GM18508 (cell line): ENCODE results near the gene CPA5.

Experiments
- ATAC-seq: cut with Tn5 transposase; IDR thresholded peaks from one replicate; pipeline ENCODE4 v1.9.1; 2021; ENCODE audit warnings: moderate number of reproducible peaks; ENCODE audit not compliant: insufficient read depth, unreplicated experiment

Gene CPA5

DNA sequence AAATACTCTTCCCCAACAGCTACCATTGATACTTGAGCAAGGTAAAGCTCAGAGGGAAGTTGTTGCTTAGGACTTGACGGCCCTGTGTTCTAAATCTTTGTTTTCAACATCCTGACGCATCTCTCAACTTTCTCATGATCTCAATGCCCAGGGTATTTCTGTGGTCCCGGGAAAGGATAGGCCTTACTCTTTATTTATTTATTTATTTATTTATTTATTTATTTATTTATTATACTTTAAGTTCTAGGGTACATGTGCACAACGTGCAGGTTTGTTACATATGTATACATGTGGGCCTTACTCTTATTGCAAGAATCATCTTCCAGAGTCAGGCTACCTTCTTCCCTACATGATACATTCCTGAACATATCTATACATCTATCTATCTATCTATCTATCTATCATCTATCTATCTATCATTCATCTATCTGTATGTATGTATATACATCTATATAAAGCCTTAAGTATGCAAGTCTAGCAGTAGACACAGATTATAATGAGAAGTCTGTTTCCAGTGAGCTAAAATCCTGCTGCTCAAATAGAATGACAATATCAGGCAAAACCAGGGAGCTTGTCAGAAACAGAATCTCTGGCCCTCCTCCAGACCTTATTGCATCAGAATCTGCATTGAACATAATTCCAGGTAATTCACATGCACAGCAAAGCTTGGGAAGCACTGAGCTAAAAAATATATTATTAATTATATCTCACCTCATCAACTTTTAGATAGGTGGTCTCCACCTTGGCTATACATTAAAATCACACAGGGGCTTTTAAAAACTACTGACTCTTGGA lies 12.2 kb upstream of the CPA5 start:
- ATAC-seq = no peak

- ATAC-seq = no peak
Observed at GRCh38 chr7:130333832-130334231, 10.8 kb upstream of the CPA5 start.

DNA sequence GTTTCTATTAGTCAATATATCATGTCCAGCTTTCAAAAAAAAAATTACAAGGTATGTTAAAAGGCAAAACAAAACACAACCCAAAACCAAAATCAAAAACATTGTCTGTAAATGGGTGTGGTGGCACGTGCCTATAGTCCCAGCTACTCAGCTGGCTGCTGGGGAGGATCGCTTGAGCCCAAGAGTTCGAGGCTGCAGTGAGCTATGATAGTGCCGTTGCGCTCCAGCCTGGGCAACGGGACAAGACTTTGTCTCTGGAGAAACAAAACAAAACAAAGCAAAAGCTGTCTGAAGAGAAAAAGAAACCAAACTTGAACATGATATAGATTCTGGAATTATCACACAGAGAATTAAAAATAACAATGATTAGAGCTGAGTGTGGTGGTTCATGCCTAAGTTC lies 10.3 kb upstream of the CPA5 start:
- no peak for ATAC-seq

GRCh38 chr7:130337410-130337971 lies 7.1 kb upstream of the CPA5 start:
- ATAC-seq = no peak

DNA sequence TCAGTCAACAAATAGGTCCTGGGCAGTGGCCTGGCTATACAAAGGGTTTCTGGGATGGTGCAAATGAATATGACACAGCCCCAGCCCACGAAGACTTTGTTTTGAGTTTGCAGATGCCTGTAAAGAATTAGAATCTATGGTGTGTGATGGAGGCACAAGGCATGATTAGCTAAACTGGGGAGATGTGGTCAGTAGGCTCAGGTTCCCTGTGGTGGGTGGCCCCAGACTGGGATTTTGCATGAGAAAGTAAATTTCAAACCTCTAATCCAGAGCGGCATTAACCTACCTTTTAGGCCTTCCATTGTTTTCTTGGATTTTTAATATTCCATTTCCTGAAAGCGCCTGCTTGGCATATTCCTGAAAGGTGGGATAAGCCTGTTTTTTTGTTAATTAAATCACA lies 6.4 kb upstream of the CPA5 start:
- ATAC-seq = no peak

- ATAC-seq = no peak
Observed at GRCh38 chr7:130341882-130342281, 2.7 kb upstream of the CPA5 start.

- ATAC-seq = no peak
Observed at GRCh38 chr7:130342701-130343380, 1.8 kb upstream of the CPA5 start.

DNA sequence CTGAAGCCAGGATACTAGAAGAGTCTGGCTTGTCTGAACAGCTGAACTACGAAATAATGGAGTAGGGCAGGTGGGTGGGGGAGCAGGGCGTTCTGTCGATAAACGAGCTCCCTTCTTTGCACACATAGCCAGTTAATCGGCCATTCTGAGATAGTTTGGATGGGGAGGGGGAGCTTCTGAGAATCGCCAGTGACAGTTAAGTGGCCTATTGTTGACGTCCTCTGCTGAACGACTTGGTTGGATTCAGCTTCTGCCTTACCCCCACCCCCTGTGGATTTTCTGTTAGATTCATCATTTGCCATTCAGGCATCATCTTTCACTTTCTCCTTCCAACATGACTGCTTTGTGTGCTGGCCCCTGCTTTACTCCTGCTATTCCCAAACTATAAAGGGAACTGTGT lies 520 bp downstream of the CPA5 start:
- no peak for ATAC-seq

DNA sequence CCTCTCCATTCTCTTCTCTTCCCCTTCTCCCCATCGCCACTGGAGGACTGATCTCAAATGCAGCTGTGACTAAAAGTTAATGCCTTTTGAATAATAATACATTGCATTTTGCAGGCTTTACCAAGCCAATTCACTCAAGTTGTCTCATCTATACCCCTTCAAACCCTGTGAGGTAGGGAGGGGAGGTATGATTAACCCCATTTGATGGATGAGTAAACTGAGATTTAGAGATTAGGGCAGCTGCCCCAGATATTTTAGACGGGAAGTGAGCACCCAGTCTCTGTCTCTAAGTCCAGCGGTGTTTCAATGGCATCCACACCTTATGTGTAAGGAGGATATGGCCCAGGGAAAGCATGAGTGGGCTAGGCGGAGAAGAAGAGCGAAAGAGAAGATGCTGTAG lies 1.1 kb downstream of the CPA5 start:
- no peak for ATAC-seq

DNA sequence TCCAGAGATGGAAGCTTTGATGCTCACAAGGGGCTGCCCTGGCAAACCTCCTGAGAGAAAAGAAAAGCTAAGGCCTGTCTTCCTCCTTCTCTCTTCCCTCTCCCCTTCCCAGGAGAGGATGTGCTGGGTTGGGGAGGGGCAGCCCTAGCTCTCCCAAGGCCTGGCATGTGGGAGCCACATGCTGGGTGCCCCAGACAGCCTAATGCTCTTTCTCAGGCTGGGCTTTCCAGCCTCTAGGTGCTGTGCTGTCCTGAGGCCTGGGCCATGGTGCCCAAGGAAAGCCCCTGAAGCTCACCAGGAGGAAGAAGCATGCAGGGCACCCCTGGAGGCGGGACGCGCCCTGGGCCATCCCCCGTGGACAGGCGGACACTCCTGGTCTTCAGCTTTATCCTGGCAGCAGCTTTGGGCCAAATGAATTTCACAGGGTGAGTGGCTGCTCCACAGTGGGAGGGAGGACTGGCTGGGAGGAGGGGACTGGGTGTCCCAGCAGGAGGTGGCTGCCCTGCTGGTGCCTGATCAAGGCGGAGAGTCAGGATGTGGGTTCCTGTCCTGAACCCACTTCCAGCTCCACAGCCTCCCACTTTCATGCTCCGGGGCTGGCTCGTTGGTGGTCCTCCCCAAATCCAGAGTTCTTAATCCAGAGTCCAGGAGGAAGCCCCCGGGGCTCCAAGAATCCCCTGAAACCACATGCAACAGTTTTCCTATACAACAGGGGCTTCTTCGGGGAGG lies 1.7 kb downstream of the CPA5 start:
- no peak for ATAC-seq

DNA sequence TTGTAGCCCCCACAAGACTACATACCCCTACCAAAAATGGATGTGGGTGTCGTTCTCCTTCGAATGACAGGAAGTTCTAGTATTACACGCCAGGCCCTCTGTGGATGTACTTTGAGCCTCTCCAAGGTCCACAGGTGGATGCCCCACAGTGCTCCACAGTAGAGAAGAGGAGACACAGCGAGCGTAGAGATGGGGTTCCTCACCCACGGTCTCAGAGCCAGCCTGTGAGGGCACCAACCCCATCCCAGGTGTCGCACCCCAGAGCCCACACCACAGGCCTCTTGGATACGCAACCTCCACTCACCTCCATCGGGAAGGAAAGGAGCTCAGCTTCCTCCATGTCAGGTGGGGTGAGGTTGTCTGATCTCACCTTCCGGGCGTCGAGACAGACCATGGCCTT lies 2.3 kb downstream of the CPA5 start:
- no peak for ATAC-seq

DNA sequence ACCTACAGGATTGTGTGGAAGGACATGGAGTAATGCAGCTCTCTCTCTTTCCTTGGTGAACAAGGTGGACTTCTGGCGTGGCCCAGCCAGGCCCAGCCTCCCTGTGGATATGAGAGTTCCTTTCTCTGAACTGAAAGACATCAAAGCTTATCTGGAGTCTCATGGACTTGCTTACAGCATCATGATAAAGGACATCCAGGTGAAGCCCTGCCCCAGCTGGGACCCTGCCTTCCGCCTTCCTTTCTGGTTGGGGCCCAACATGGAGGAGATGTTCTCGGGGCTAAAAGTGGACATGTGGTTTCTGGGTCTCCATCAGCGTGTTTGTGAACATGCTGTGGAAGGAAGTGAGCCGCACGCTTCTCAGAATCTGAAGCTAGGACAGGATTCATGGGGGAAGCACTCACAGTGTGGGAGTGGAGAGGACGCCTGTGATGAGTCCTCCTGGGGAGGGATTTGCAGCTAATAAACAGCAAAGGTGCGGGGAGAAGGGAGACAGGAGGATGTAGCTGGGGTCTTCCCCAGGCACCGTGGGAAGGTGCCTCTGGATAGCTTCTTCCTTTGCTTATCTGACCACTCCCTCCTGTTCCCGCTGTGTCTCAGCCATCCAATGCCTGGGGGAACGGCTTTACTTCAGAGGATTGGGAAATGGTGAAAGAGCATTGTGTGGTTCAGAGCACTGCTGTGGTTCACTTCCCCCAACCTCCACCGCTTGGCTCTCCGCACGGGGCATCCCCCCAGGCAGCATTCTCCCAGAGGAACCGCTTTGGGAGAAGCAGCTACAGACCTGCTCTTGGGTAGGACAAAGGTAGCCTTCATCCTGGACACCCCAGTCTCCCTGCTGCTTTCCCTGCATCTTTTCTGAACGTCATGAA lies 5.5 kb downstream of the CPA5 start:
- no peak for ATAC-seq

- ATAC-seq = no peak
Observed at GRCh38 chr7:130350945-130351790, 6.6 kb downstream of the CPA5 start.

- no peak for ATAC-seq
Observed at GRCh38 chr7:130351791-130352090, 7.1 kb downstream of the CPA5 start.

GRCh38 chr7:130352194-130353074 lies 7.8 kb downstream of the CPA5 start:
- no peak for ATAC-seq

- no peak for ATAC-seq
Observed at GRCh38 chr7:130353196-130353595, 8.6 kb downstream of the CPA5 start.

DNA sequence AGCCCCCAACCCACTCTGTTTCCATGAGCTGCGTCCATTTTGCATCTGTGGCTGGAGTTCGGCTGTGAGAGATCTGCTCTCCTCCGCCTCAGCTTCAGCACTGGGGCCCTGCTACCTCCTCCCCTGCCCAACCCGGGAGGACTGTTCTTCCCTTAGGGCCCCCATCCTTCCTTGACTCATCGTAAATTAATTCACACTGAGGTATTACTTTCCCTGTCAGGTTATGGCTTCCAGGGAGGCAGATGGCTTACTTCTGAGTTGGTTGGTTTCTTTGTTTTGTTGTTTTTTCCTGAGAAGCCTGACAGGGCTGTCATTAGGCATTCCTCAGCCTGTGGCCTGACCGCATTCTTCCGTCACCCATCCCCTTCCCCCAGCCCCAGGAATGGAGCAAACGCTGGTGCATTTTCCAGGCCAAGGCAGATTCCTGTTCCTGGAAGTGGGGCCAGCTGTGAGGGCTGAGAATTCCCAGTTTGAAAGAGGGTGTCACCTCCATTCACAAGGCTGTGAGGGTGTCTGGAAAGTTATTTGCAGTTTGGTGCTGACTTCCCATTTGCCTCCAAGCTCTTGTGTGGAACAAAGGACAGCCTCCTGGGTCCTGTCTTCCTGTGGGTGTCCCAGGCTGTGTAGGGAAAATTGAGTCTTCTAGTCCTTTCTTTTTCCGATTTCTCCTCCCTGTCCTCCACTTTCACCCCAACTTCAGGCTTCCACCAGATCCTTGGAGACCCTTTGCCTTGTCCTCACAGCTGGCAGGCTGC lies 11.7 kb downstream of the CPA5 start:
- ATAC-seq = no peak
